ENCODE measurements around the gene CUEDC1.

Gene CUEDC1

GRCh38 chr17:57920916-57921703, 34.1 kb downstream of the CUEDC1 start:
- H3K4me3 ChIP-seq (ENCODE audit: low read depth in 1 of 2, low read length in 1 of 2), result no peak overlapping the region
- H3K27ac ChIP-seq, result no peak overlapping the region
- no peak for TF ChIP-seq CTCF (IDR thresholded peaks at IDR 0.05)
- no peaks in the 10 kb centered on the region for H3K27me3 ChIP-seq
- H3K36me3 ChIP-seq, result no peaks in the 10 kb centered on the region
- H3K9me3 ChIP-seq, result no peaks in the 10 kb centered on the region
- no peaks in the 10 kb centered on the region for H3K4me1 ChIP-seq (ENCODE audit: control insufficient read depth in 1 of 2, insufficient read depth in 1 of 2, low read depth in 1 of 2, low read length in 1 of 2)

- no peak overlapping the region for H3K27ac ChIP-seq
- H3K9me3 ChIP-seq, result no peaks in the 10 kb centered on the region
- no peaks in the 10 kb centered on the region for H3K36me3 ChIP-seq
- no peaks in the 10 kb centered on the region for H3K4me1 ChIP-seq (ENCODE audit: control insufficient read depth in 1 of 2, insufficient read depth in 1 of 2, low read depth in 1 of 2, low read length in 1 of 2)
- no peak for TF ChIP-seq CTCF (IDR thresholded peaks at IDR 0.05)
- no peak overlapping the region for H3K4me3 ChIP-seq (ENCODE audit: low read depth in 1 of 2, low read length in 1 of 2)
- no peaks in the 10 kb centered on the region for H3K27me3 ChIP-seq
Measured at GRCh38 chr17:57919918-57920317, 35.3 kb downstream of the CUEDC1 start.

GRCh38 chr17:57918017-57918895, 37.0 kb downstream of the CUEDC1 start:
- H3K4me1 ChIP-seq (ENCODE audit: control insufficient read depth in 1 of 2, insufficient read depth in 1 of 2, low read depth in 1 of 2, low read length in 1 of 2), result no peaks in the 10 kb centered on the region
- no peak for TF ChIP-seq CTCF (IDR thresholded peaks at IDR 0.05)

GRCh38 chr17:57916925-57917858, 38.0 kb downstream of the CUEDC1 start:
- Histone ChIP-seq H3K4me3 (ENCODE audit: low read depth in 1 of 2, low read length in 1 of 2) (no peak overlapping the region), H3K9me3 (no peaks in the 10 kb centered on the region), H3K27ac (no peak overlapping the region), H3K27me3 (no peaks in the 10 kb centered on the region), H3K4me1 (ENCODE audit: control insufficient read depth in 1 of 2, insufficient read depth in 1 of 2, low read depth in 1 of 2, low read length in 1 of 2) (peaks cover 0 to under 1% of the 10 kb centered on the region in 2 experiments), H3K36me3 (no peaks in the 10 kb centered on the region)
- no peak for TF ChIP-seq CTCF (IDR thresholded peaks at IDR 0.05)

More at GRCh38 chr17:57918017-57918895, 37.0 kb downstream of the CUEDC1 start:
- no peaks in the 10 kb centered on the region for H3K36me3 ChIP-seq
- no peaks in the 10 kb centered on the region for H3K27me3 ChIP-seq
- no peak overlapping the region for H3K27ac ChIP-seq
- H3K9me3 ChIP-seq, result no peaks in the 10 kb centered on the region
- no peak overlapping the region for H3K4me3 ChIP-seq (ENCODE audit: low read depth in 1 of 2, low read length in 1 of 2)
